NCI-H524 (cell line): ENCODE measurements around the gene P3R3URF.

ENCODE experiments used
- DNase-seq, 2 experiments: peaks; one replicate each; lab custom pipeline; 2025; lab: John Stamatoyannopoulos, UW

The P3R3URF gene

DNA sequence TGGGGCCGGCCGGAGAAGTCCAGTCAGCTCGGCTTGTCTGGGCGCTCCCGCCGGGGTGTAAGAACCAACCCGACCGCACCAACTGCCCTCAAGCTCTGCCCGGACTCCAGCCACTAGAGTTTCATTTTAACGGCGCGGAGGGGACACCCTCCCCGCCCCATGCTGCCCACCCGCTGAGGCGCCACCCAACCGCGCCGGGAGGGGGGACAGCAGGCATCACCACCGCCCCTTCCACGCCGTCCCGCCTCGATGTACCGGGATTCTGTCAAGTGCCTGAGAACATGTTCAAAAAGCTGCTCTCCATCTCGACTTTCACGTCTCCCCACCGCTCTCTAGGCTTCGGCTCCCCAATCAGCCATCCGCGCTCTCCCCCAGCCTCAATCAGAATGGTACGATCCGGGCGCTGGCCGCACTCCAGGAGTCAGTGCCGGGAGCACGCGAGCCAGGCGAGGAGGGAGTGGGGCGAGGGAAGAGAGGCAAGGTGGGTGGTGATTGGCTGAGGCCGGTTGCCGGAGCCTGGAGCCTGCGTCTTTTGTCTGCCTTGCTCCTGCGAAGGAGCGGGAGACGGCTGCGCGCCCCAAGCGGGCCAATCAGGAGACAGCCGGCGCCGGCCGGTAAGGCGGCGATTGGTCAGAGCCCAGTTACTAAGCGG is 43.6 kb downstream of the P3R3URF start, which contains the start of gene PIK3R3:
Gene PIK3R3 (minus strand): TSS at position 101 of the 652 bp plus-strand sequence. CDS start 677 bp downstream, outside the sequence.
- peak; percentile 97 to 98 for DNase-seq

DNA sequence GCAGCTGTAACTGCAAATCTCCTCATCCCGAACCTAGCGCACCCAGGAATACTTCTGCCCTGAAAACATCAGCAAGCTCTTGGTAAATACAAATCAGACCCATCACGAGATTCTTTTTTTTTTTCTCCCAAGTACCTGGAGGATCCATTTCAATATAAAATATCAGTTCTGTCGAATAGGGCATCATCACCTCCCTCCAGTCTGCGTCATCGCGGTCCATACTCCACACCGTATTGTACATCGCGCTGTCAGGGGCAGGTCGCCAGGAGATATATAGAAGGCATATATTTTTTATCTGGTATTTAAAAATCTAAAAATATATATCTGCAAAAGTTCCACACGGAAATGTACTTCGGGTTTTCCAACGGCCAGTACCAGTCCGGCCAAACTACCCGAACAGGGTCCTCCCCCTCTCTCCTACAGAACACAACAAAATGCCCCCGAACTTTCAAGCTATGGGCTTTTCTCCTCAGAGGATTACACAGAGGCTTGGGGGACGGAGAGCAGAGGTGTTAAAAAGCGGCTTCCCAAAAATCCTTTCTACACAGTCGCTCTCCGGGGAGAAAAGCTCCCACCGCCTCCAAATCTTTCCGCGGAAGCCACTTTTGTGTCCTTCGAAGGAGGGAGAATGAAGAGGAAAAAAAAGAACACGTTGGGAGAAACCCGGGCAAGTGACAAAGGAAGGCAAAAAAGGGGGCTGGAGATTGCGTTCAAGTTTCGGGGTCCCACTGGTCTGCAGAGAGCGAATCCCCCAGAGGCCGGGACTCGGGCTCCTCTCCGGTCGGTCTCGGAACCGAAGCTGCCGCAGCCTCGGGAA is 44.4 kb downstream of the P3R3URF start:
- peak; percentile 57 to 67 for DNase-seq

DNA sequence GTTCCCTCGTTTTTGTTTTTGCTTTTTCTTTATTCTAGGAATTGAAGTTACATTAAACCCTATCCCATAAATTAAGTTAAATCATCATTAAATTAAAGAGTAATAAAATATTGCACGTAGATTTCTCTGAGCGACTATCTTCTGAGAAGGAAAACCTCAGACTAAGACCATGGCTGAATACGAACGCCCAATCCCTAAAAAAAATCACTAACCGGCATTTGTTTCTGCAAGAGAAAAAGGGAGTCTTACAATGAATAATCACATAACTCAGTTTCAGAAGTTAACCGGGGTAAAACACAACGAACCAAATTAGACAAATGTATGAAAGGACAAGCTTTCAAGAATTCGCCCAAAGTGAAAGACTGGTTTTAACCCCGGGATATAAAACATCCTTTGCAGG is 45.2 kb downstream of the P3R3URF start:
- DNase-seq, result peak in 1 of 2 experiments; percentile 19

DNA sequence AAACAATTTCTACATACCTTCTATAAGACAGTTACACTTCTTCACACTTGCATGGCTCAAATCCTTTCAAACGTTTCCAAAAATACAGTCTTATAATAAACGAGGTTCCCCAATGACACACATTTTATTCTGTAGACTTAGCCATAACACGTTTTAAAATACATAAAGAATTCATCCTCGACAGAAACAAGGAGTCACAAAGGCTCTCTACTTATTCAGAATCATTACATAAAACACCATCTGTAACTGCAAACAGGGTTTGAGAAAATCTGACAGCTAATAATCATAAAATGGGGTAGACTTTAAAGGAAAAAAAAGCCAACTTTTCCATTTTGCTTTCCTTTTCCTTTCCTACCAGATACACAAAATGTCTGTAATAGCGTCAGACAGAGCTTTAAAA is 45.7 kb downstream of the P3R3URF start:
- DNase-seq, result peak in 1 of 2 experiments; percentile 12

DNA sequence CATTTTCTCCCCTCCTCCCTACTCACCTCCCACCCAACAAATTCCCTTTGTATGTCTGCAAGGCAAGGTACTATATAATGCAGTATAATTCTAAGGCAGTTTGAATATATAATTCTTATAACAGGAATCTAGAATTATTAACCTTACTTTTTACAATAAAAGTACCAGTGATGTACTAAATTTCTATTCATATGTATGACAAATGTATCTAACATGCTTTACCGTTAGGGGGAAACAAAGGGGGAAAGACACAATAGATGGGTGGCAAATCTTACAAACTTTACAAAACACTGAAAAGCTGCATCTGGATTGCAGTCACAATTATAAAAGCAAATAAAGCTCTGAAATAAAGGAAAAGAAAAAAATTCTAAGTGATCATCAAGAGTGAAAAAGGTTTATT is 46.2 kb downstream of the P3R3URF start:
- DNase-seq, result peak in 1 of 2 experiments; percentile 32

DNA sequence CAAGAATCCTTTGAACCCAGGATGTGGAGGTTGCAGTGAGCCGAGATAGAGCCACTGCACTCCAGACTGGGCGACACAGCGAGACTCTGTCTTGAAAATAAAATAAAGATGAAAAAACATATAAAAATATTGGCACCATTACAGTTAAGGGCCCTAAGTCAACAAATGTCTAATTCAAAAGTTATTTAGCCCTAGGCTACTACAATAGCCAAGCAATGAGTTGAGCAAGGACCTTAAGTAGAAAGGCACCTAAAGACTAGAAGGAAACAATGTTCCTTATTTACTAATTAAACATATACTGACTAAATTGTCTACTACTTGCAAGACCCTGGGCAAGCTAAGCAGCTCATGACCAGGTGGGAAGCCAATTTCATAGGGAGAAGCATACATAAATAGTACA is 47.9 kb downstream of the P3R3URF start:
- DNase-seq, result no peak
